Smooth muscle cell of the coronary artery (primary cell): Measurements from ENCODE around the gene HOMER2. TPM values are rescaled to one million over a fixed set of nuclear protein-coding genes. Genes with fewer than 3 reads are reported as not detected.

Experiments used
- total RNA-seq: library from RNA; depleted of rRNA; stranded (reverse); fragments of >200 nt; gene quantifications from 2 replicates; pipeline ENCODE4 v1.2.3, GENCODE V29; 2014; ENCODE audit warnings: low replicate concordance

Gene HOMER2
- 2.4 and 9.4 TPM in 2 replicates for total RNA-seq

DNA sequence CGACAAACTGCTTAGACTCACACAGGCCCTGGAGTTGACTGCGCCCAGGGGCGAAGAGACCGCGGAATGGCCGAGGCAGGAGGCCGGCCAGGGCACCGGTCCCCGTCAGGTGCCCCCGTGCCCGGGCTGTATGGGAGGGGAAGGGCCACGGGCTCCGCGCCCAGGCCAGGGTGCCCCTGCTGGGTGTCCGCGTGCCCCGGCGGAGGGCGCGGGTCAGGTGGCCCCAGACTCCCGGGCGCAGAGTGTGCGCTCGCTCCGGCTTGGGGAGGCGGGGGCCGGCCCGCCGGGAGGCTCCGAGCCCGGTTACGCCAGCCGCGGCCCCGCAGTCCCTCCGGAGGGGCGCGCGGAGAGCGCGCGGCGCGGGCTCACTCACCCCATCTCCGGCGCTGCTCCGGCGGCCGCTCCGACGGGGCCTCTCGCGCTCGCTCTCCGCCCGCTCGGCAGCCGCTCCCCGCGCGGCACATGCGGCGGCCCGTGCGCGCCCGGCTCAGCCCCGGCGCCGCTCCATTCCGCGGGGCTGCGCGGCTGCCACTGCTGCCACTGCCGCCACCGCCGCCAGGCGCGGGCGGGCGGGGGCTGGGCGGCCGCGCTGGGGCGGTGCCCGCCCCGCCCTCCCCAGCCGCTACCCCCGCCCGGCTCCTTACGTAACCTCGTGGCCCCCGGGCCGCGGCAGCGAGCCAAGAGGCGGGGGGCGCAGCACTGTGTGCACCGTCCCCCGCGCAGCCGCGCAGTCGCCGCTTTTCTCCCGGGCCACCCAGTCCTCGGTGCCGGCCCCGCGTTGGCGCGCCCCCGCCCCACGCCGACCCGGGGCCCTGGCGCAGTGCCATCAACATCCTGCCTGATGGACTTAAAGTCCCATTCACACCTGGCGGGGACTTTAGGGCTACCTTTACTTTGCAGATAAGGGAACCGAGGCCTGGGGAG, at the start of gene HOMER2:
Gene HOMER2 (minus strand): TSS at position 563 of the 924 bp plus-strand sequence. CDS start 185 bp downstream, at position 378.

DNA sequence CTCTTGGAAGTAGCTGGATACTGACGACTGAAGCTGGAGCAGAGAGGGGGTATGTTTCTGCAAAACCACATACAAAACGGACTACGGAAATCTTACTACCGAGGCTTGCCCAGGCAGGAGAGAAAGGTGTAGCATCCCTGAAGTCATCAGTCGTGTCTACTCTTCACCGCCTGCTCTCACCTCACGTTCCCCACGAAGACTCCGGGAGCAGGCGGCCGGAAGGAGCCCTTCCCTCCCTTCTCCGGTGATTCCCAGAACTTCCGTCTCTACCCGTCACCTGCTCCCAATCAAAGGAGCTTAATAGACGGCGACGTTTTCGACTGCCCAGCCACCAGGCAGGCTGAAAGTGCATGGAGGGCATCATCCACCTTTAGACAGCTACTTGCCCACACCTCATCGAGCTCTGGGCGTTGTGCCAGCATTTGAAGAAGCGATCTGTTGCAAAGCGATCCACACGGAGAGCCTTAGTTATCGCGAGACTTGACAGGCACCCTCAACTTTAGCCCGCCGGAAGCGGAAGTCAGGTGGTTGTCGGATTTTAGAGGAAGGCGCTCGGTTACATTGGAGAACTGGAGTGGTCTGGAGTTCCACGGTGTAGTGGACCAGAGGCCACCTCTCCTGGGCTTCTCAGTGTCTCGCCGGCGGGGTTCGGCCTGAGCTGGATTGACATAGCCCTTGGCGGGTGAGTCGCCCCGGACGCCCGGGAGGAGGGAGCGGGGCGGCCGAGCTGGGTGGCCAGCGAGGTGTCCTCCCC, 33.3 kb upstream of the HOMER2 start, which contains the start of gene RAMAC:
Gene RAMAC (plus strand): TSS at position 523 of the 754 bp plus-strand sequence. CDS start 2,809 bp downstream, outside the sequence.

DNA sequence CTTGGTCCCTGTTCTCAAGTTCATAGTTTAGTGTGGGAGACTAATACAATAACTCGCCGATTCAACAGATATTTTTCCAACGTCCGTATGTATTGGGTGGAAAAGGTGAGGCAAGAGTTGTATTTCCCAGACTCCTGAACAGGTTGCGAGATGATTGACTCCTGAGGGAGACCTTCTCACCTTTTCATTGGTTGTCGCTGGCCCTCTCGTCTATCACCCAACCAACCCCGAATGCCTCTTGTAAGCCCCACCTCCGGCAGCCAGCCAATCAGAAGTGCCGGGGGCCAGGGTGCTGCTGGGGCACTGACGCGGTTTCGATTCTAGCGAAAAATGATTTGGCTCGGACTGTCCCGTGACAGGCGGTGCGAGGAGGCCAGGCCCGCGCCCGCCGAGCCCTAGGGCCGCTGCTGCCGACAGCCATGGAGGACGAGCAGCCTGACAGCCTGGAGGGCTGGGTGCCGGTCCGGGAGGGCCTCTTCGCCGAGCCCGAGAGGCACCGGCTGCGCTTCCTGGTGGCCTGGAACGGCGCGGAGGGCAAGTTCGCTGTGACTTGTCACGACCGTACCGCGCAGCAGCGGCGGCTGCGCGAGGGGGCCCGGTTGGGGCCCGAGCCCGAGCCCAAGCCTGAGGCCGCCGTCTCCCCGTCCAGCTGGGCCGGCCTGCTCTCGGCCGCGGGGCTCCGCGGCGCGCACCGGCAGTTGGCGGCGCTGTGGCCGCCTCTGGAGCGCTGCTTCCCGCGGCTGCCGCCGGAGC, 143.0 kb downstream of the HOMER2 start, which contains the start of gene WHAMM:
Gene WHAMM (plus strand): TSS at position 321 of the 753 bp plus-strand sequence. CDS start 99 bp downstream, at position 420.

DNA sequence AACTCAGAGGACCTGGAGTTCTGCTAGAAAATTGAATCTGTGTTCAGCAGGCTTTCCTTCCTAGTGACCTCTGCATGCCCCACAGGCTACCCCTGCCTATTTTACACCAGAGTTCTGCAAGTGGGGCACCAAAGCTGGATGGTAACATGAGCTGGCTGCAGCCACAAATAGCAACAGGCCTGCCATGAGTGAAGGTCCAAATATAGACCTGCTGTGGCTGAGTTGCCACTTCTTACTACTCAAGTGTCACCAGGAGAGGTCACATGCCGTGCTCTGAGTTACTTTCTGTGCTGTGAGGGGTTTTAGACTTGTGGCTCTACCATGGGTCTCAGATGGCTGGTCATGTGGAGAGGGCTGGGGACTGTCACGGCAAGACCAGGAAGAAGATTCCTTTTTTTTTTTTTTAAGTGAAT, 146.5 kb downstream of the HOMER2 start, which contains the start of gene FSD2:
Gene FSD2 (minus strand): TSS at position 76 of the 413 bp plus-strand sequence. CDS start 18,679 bp downstream, outside the sequence.

Other genes starting within 250 kb of the HOMER2 start
- under 0.01 and 1.1 TPM in 2 replicates for gene AP3B2, start 242.8 kb downstream of the HOMER2 start, total RNA-seq
- gene FSD2, start 146.7 kb downstream of the HOMER2 start, total RNA-seq: under 0.01 TPM in 1 of 2 replicates, not detected in the other
- 2.3 and 2.8 TPM in 2 replicates for gene WHAMM, start 143.1 kb downstream of the HOMER2 start, total RNA-seq
- 24.6 and 33.1 TPM in 2 replicates for gene RAMAC, start 33.5 kb upstream of the HOMER2 start, total RNA-seq
- 9.9 and 15.3 TPM in 2 replicates for gene C15orf40, start 58.9 kb upstream of the HOMER2 start, total RNA-seq
- 42.9 and 72.3 TPM in 2 replicates for gene BTBD1, start 114.5 kb upstream of the HOMER2 start, total RNA-seq
- gene TM6SF1, start 154.9 kb upstream of the HOMER2 start, total RNA-seq: 3.3 TPM in 1 of 2 replicates, not detected in the other